ENCODE measurements around the gene MBNL2.

DNA sequence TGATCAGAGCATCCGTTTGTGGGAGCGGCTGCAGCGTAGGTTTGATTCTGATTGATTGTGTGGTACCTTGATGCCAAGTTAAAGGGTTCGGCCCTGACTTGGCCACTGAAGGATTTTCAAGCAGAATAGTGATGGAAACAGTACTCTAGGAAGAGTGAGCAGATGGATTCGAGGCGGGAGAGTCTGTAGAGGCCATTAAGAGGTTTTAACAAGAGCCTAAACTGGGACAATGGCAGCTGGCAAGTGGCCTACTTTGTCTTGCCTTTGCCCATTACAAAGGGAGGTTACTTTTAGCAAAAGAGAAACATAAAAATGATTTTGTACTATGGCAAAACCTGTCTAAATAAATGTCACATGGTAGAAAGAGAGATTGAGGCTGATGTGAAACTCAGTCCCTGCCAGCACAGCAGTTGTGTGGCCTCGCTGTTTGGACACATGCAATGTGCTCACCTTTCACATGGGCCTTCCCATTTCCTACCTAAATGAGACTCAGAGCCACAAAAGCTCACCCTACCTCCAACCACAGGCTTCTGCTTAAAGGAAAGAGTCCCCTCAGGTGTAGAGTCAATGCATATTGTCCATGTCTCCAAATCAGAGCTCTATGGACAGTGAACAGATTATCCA lies 149.5 kb downstream of the MBNL2 start:
- TF ChIP-seq CTCF (conservative IDR thresholded peaks at IDR 0.05; ENCODE audit: low read length) (no peak), EZH2phosphoT487 (IDR thresholded peaks at IDR 0.05; ENCODE audit: borderline replicate concordance, low read depth, low read length) (no peak)

All from OCI-LY7 (cell line).